HG02970 (cell line): ENCODE results near the gene RTP2.
"Not testable (repeated sequence)": the region's sequence is repeated elsewhere in the genome, so short reads cannot be mapped to it uniquely, and the experiment has no call there.

Experiments used
- ATAC-seq: cut with Tn5 transposase; IDR thresholded peaks from one replicate; pipeline ENCODE4 v1.9.1; 2021; ENCODE audit warnings: mild to moderate bottlenecking, moderate library complexity, moderate number of reproducible peaks; ENCODE audit not compliant: unreplicated experiment, low FRiP score

The RTP2 gene

GRCh38 chr3:187717572-187717971 lies 15.2 kb upstream of the RTP2 start:
- no peak for ATAC-seq

GRCh38 chr3:187714404-187714979 lies 12.1 kb upstream of the RTP2 start:
- ATAC-seq = peak; percentile 73

GRCh38 chr3:187713504-187713903 lies 11.1 kb upstream of the RTP2 start:
- no peak for ATAC-seq

- ATAC-seq = no peak
Observed at GRCh38 chr3:187709155-187709554, 6.8 kb upstream of the RTP2 start.

GRCh38 chr3:187708696-187709095 lies 6.3 kb upstream of the RTP2 start:
- ATAC-seq = no peak

- no peak for ATAC-seq
Observed at GRCh38 chr3:187706971-187707370, 4.6 kb upstream of the RTP2 start.

- no peak for ATAC-seq
Observed at GRCh38 chr3:187705164-187705563, 2.8 kb upstream of the RTP2 start.

- no peak for ATAC-seq
Observed at GRCh38 chr3:187700249-187700648, 2.1 kb downstream of the RTP2 start.

- ATAC-seq = no peak
Observed at GRCh38 chr3:187698499-187699399, 3.6 kb downstream of the RTP2 start.

- ATAC-seq = no peak
Observed at GRCh38 chr3:187696021-187696420, 6.3 kb downstream of the RTP2 start.

- no peak for ATAC-seq
Observed at GRCh38 chr3:187695449-187695848, 6.9 kb downstream of the RTP2 start.

- no peak for ATAC-seq
Observed at GRCh38 chr3:187694801-187695200, 7.6 kb downstream of the RTP2 start.

GRCh38 chr3:187693431-187693830 lies 8.9 kb downstream of the RTP2 start:
- no peak for ATAC-seq

GRCh38 chr3:187689984-187690383 lies 12.4 kb downstream of the RTP2 start:
- no peak for ATAC-seq

GRCh38 chr3:187686621-187687273 lies 15.6 kb downstream of the RTP2 start:
- ATAC-seq = no peak

GRCh38 chr3:187685948-187686347 lies 16.4 kb downstream of the RTP2 start:
- ATAC-seq = no peak

- no peak for ATAC-seq
Observed at GRCh38 chr3:187684880-187685279, 17.5 kb downstream of the RTP2 start.

- ATAC-seq = no peak
Observed at GRCh38 chr3:187684444-187684843, 17.9 kb downstream of the RTP2 start.

GRCh38 chr3:187681756-187682155 lies 20.6 kb downstream of the RTP2 start:
- not testable (repeated sequence) for ATAC-seq

GRCh38 chr3:187679638-187680396 lies 22.5 kb downstream of the RTP2 start:
- ATAC-seq = no peak
